HS-5 (cell line): Measurements from ENCODE around the gene UBE2R2.
A peak's percentile ranks its signal among the peaks of the same experiment; 100 is the strongest.
"Not testable (repeated sequence)": the region's sequence is repeated elsewhere in the genome, so short reads cannot be mapped to it uniquely, and the experiment has no call there.

ENCODE experiments used
- DNase-seq: peaks from one replicate; pipeline ENCODE4 v3.0.0-alpha.2; 2012; ENCODE audit warnings: low read depth

The UBE2R2 gene

GRCh38 chr9:33816327-33817252, at the start of gene UBE2R2:
UBE2R2 (plus strand) TSS chr9:33817160; CDS start chr9:33817758, 598 bp downstream.
- peak; percentile 76 for DNase-seq

- peak; percentile 38 for DNase-seq
Measured at GRCh38 chr9:33770156-33770880, 46.6 kb upstream of the UBE2R2 start.

- not testable (repeated sequence) for DNase-seq
Measured at GRCh38 chr9:33773135-33773534, 43.8 kb upstream of the UBE2R2 start.

- DNase-seq: not testable (repeated sequence)
Measured at GRCh38 chr9:33774074-33774659, 42.8 kb upstream of the UBE2R2 start.

- DNase-seq: no peak
Measured at GRCh38 chr9:33776578-33776977, 40.4 kb upstream of the UBE2R2 start.

GRCh38 chr9:33778700-33779351, 38.1 kb upstream of the UBE2R2 start:
- DNase-seq: peak; percentile 45

- no peak for DNase-seq
Measured at GRCh38 chr9:33780276-33780675, 36.7 kb upstream of the UBE2R2 start.

- no peak for DNase-seq
Measured at GRCh38 chr9:33781736-33782135, 35.2 kb upstream of the UBE2R2 start.

GRCh38 chr9:33782395-33783152, 34.4 kb upstream of the UBE2R2 start:
- no peak for DNase-seq

GRCh38 chr9:33785914-33786313, 31.0 kb upstream of the UBE2R2 start:
- DNase-seq: no peak

- DNase-seq: no peak
Measured at GRCh38 chr9:33786681-33787080, 30.3 kb upstream of the UBE2R2 start.

GRCh38 chr9:33787839-33788238, 29.1 kb upstream of the UBE2R2 start:
- DNase-seq: no peak

GRCh38 chr9:33789429-33789828, 27.5 kb upstream of the UBE2R2 start:
- DNase-seq: not testable (repeated sequence)

- DNase-seq: no peak
Measured at GRCh38 chr9:33791117-33791516, 25.8 kb upstream of the UBE2R2 start.

- not testable (repeated sequence) for DNase-seq
Measured at GRCh38 chr9:33793496-33793895, 23.5 kb upstream of the UBE2R2 start.

GRCh38 chr9:33794560-33794959, 22.4 kb upstream of the UBE2R2 start:
- DNase-seq: no peak

GRCh38 chr9:33795281-33795680, 21.7 kb upstream of the UBE2R2 start, which contains the start of gene PRSS3:
PRSS3 (plus strand) TSS chr9:33795561; CDS start chr9:33795574, 13 bp downstream.
- DNase-seq: no peak

- no peak for DNase-seq
Measured at GRCh38 chr9:33795819-33796218, 21.1 kb upstream of the UBE2R2 start.

GRCh38 chr9:33796679-33797078, 20.3 kb upstream of the UBE2R2 start:
- DNase-seq: not testable (repeated sequence)

- no peak for DNase-seq
Measured at GRCh38 chr9:33797837-33798236, 19.1 kb upstream of the UBE2R2 start.

- DNase-seq: no peak
Measured at GRCh38 chr9:33798545-33798944, 18.4 kb upstream of the UBE2R2 start.
